H9 (cell line): Measurements from ENCODE around the gene SREBF1. TPM values are rescaled to one million over a fixed set of nuclear protein-coding genes. Genes with fewer than 3 reads are reported as not detected.

Experiments
- DNase-seq: peaks from one replicate; pipeline ENCODE4 v3.0.0-alpha.2; 2017
- H2AFZ ChIP-seq: one replicate; pipeline ENCODE4 v1.6.1; 2013; ENCODE audit warnings: mild to moderate bottlenecking, low read length, control low read depth, moderate library complexity
- H2AK5ac ChIP-seq: 2 replicates; pipeline ENCODE4 v1.6.1; 2013; ENCODE audit warnings: low read length, control low read depth, mixed read lengths; ENCODE audit not compliant: insufficient read length
- H2BK120ac ChIP-seq: one replicate; pipeline ENCODE4 v1.6.1; 2013; ENCODE audit warnings: low read depth, mild to moderate bottlenecking, low read length, control low read depth, inconsistent platforms; ENCODE audit not compliant: poor library complexity, severe bottlenecking
- H2BK12ac ChIP-seq: 2 replicates; pipeline ENCODE4 v1.6.1; 2013; ENCODE audit warnings: low read length, control low read depth, mixed read lengths, low read depth; ENCODE audit not compliant: insufficient read length
- H2BK15ac ChIP-seq: 2 replicates; pipeline ENCODE4 v1.6.1; 2013; ENCODE audit warnings: low read depth, low read length, control low read depth
- H2BK20ac ChIP-seq: one replicate; pipeline ENCODE4 v1.6.1; 2013; ENCODE audit warnings: low read depth, mild to moderate bottlenecking, low read length, control low read depth, inconsistent platforms; ENCODE audit not compliant: poor library complexity, severe bottlenecking
- H2BK5ac ChIP-seq: 2 replicates; pipeline ENCODE4 v1.6.1; 2013; ENCODE audit warnings: low read length, control low read depth, mixed read lengths; ENCODE audit not compliant: insufficient read length
- H3K14ac ChIP-seq: 2 replicates; pipeline ENCODE4 v1.6.1; 2013; ENCODE audit warnings: low read length, control low read depth; ENCODE audit not compliant: insufficient read depth
- H3K18ac ChIP-seq: 2 replicates; pipeline ENCODE4 v1.6.1; 2013; ENCODE audit warnings: low read depth, mild to moderate bottlenecking, mixed read lengths, low read length, control low read depth; ENCODE audit not compliant: insufficient read length
- H3K23ac ChIP-seq: 2 replicates; pipeline ENCODE4 v1.6.1; 2013; ENCODE audit warnings: low read length, control low read depth, mixed read lengths, low read depth; ENCODE audit not compliant: insufficient read length
- H3K23me2 ChIP-seq: 2 replicates; pipeline ENCODE4 v1.6.1; 2013; ENCODE audit warnings: low read depth, mild to moderate bottlenecking, mixed read lengths, low read length, control low read depth; ENCODE audit not compliant: insufficient read length, poor library complexity, severe bottlenecking
- H3K27ac ChIP-seq: 2 replicates; pipeline ENCODE4 v1.5.1; 2013; ENCODE audit warnings: low read length, control low read depth, mixed read lengths, low read depth; ENCODE audit not compliant: insufficient read length
- H3K27me3 ChIP-seq: 2 replicates; pipeline ENCODE4 v1.6.1; 2013; ENCODE audit warnings: low read length, control low read depth, inconsistent platforms; ENCODE audit not compliant: insufficient read depth
- H3K4ac ChIP-seq: 2 replicates; pipeline ENCODE4 v1.6.1; 2013; ENCODE audit warnings: low read depth, mild to moderate bottlenecking, control low read depth, inconsistent platforms, low read length, moderate library complexity
- H3K4me1 ChIP-seq: 2 replicates; pipeline ENCODE4 v1.6.1; 2013; ENCODE audit warnings: low read length, control low read depth, inconsistent platforms; ENCODE audit not compliant: insufficient read depth
- H3K4me2 ChIP-seq: 2 replicates; pipeline ENCODE4 v1.6.1; 2013; ENCODE audit warnings: low read length, control low read depth, mixed read lengths; ENCODE audit not compliant: insufficient read length, insufficient read depth
- H3K56ac ChIP-seq: 2 replicates; pipeline ENCODE4 v1.6.1; 2013; ENCODE audit warnings: low read depth, mild to moderate bottlenecking, mixed read lengths, low read length, control low read depth; ENCODE audit not compliant: insufficient read length
- H3K79me1 ChIP-seq: 2 replicates; pipeline ENCODE4 v1.6.1; 2013; ENCODE audit warnings: low read depth, mild to moderate bottlenecking, moderate library complexity, low read length, control low read depth, inconsistent platforms; ENCODE audit not compliant: insufficient read depth, poor library complexity, severe bottlenecking
- H3K79me2 ChIP-seq: 2 replicates; pipeline ENCODE4 v1.6.1; 2013; ENCODE audit warnings: low read length, control low read depth, inconsistent platforms; ENCODE audit not compliant: insufficient read depth
- H3K9ac ChIP-seq: 2 replicates; pipeline ENCODE4 v1.6.1; 2013; ENCODE audit warnings: low read length, control low read depth, mixed read lengths; ENCODE audit not compliant: insufficient read length; ENCODE audit errors: extremely low read depth
- H3K9me3 ChIP-seq: one replicate; pipeline ENCODE4 v1.6.1; 2013; ENCODE audit warnings: low read depth, low read length, inconsistent platforms; ENCODE audit not compliant: control insufficient read depth
- H3T11ph ChIP-seq: one replicate; pipeline ENCODE4 v1.6.1; 2013; ENCODE audit warnings: mild to moderate bottlenecking, low read length, control low read depth, inconsistent platforms
- H4K20me1 ChIP-seq: one replicate; pipeline ENCODE4 v1.6.1; 2013; ENCODE audit not compliant: control insufficient read depth, insufficient read length, insufficient read depth
- H4K5ac ChIP-seq: 2 replicates; pipeline ENCODE4 v1.6.1; 2013; ENCODE audit warnings: low read depth, mild to moderate bottlenecking, mixed read lengths, low read length, control low read depth; ENCODE audit not compliant: insufficient read length
- H4K8ac ChIP-seq: replicated peaks from 2 replicates; pipeline ENCODE4 v1.6.1; 2013; ENCODE audit warnings: low read length, control low read depth, mixed read lengths, low read depth; ENCODE audit not compliant: insufficient read length
- H4K91ac ChIP-seq: 2 replicates; pipeline ENCODE4 v1.6.1; 2013; ENCODE audit warnings: low read depth, mild to moderate bottlenecking, moderate library complexity, mixed read lengths, low read length, control low read depth; ENCODE audit not compliant: insufficient read length
- H3K27ac Mint-ChIP-seq, 3 experiments: 2 replicates in 2 of 3; 3 replicates in 1 of 3; pipeline ENCODE4 v1.8.0; 2020 to 2021; ENCODE audit warnings: mixed read lengths in 3 of 3, mild to moderate bottlenecking in 1 of 3, moderate library complexity in 1 of 3
- H3K27me3 Mint-ChIP-seq: 2 replicates; pipeline ENCODE4 v1.8.0; 2021; ENCODE audit warnings: low read depth, mild to moderate bottlenecking, moderate library complexity, mixed read lengths
- H3K36me3 Mint-ChIP-seq, 3 experiments: 2 replicates in 2 of 3; 3 replicates in 1 of 3; pipeline ENCODE4 v1.8.0; 2020 to 2021; ENCODE audit warnings: low read depth in 3 of 3, mixed read lengths in 3 of 3; ENCODE audit not compliant: insufficient read depth in 1 of 3
- H3K4me1 Mint-ChIP-seq, 2 experiments: 2 replicates each; pipeline ENCODE4 v1.8.0; 2020; ENCODE audit warnings: mixed read lengths in 2 of 2
- H3K4me3 Mint-ChIP-seq, 2 experiments: 2 replicates in 1 of 2; 3 replicates in 1 of 2; pipeline ENCODE4 v1.8.0; 2020 to 2021; ENCODE audit warnings: mild to moderate bottlenecking in 2 of 2, mixed read lengths in 2 of 2, moderate library complexity in 1 of 2
- H3K9me3 Mint-ChIP-seq, 2 experiments: 2 replicates in 1 of 2; 3 replicates in 1 of 2; pipeline ENCODE4 v1.8.0; 2020; ENCODE audit warnings: mild to moderate bottlenecking in 2 of 2, mixed read lengths in 2 of 2, moderate library complexity in 1 of 2
- CTCF ChIP-seq: fragments of 200-600 bp; sonication (generic); conservative IDR thresholded peaks from 3 replicates; pipeline ENCODE4 v1.8.0; 2021; ENCODE audit warnings: antibody characterized with exemption, mild to moderate bottlenecking
- WGBS: extraction: QIAGEN DNeasy Blood & Tissue Kit; methylation state at CpG from one replicate; pipeline ENCODE4 v1.1.7; 2013; ENCODE audit warnings: missing lambda C conversion rate, low lambda C conversion rate, mixed read lengths; ENCODE audit not compliant: insufficient read length; ENCODE audit errors: extremely low coverage; 5-methylcytosine and 5-hydroxymethylcytosine counted together
- total RNA-seq: library from RNA; stranded (reverse); gene quantifications from 2 replicates; pipeline ENCODE4 v1.2.1, GENCODE V29; 2021

SREBF1 gene
- total RNA-seq, 1 experiment from 2014 or later: 81.9 TPM

- H2BK120ac ChIP-seq: no peak overlapping the region
- no peak overlapping the region for H3K14ac ChIP-seq
- H2BK15ac ChIP-seq: no peak overlapping the region
- no peak overlapping the region for H3K56ac ChIP-seq
- no peak overlapping the region for H3T11ph ChIP-seq
- no peak for TF ChIP-seq CTCF
- Mint-ChIP-seq H3K4me1 (peaks cover 15 to 24% of the 10 kb centered on the region in 2 experiments), H3K36me3 (no peaks in the 10 kb centered on the region; a peak in 2 of 7 replicates), H3K27me3 (peaks cover 50% of the 10 kb centered on the region), H3K9me3 (no peaks in the 10 kb centered on the region), H3K27ac (no peak overlapping the region; a peak in 1 of 7 replicates), H3K4me3 (no peak overlapping the region)
- no peak overlapping the region for H3K4me2 ChIP-seq
- WGBS: no CpG with 5 or more reads among the region's 17 CpGs
- no peak overlapping the region for H3K9ac ChIP-seq
- H4K91ac ChIP-seq: no peak overlapping the region
- no peak overlapping the region for H2BK20ac ChIP-seq
- no peaks in the 10 kb centered on the region for H4K20me1 ChIP-seq
- H3K9me3 ChIP-seq: no peaks in the 10 kb centered on the region
- H3K79me2 ChIP-seq: no peaks in the 10 kb centered on the region
- no peak overlapping the region for H2BK5ac ChIP-seq
- H2AFZ ChIP-seq: no peak overlapping the region
- H2BK12ac ChIP-seq: no peak overlapping the region
- H4K8ac ChIP-seq: no peak overlapping the region
- H3K4me1 ChIP-seq: no peaks in the 10 kb centered on the region; the same call in 1 of the 2 replicates
- H3K27ac ChIP-seq: no peak overlapping the region
- H3K4ac ChIP-seq: no peak overlapping the region
- H2AK5ac ChIP-seq: no peak overlapping the region
- no peak overlapping the region for H3K18ac ChIP-seq
- H3K79me1 ChIP-seq: no peaks in the 10 kb centered on the region
- peaks cover 8% of the 10 kb centered on the region; the same call in 1 of the 2 replicates for H3K27me3 ChIP-seq
- H4K5ac ChIP-seq: no peak overlapping the region
- H3K23ac ChIP-seq: no peak overlapping the region
- no peak for DNase-seq
- H3K23me2 ChIP-seq: peaks cover 6% of the 10 kb centered on the region
These were observed 30.0 kb downstream of the SREBF1 start for GRCh38 chr17:17806611-17807274.
